Endothelial cell (in vitro differentiated cells): ENCODE results near the gene UBA7. TPM values are rescaled to one million over a fixed set of nuclear protein-coding genes. Genes with fewer than 3 reads are reported as not detected.

Experiments
- DNase-seq: peaks from one replicate; pipeline ENCODE4 v3.0.0; 2021; ENCODE audit warnings: low spot score
- H3K27ac Mint-ChIP-seq: one replicate; pipeline ENCODE4 v1.8.0; 2021; ENCODE audit warnings: mixed read lengths, inconsistent platforms; ENCODE audit not compliant: unreplicated experiment
- H3K27me3 Mint-ChIP-seq: one replicate; pipeline ENCODE4 v1.8.0; 2021; ENCODE audit warnings: mild to moderate bottlenecking, moderate library complexity, mixed read lengths, inconsistent platforms; ENCODE audit not compliant: unreplicated experiment
- H3K36me3 Mint-ChIP-seq: one replicate; pipeline ENCODE4 v1.8.0; 2021; ENCODE audit warnings: mild to moderate bottlenecking, low read depth, mixed read lengths, inconsistent platforms; ENCODE audit not compliant: unreplicated experiment
- H3K4me1 Mint-ChIP-seq: one replicate; pipeline ENCODE4 v1.8.0; 2021; ENCODE audit warnings: mild to moderate bottlenecking, mixed read lengths, inconsistent platforms; ENCODE audit not compliant: unreplicated experiment
- H3K4me3 Mint-ChIP-seq: one replicate; pipeline ENCODE4 v1.8.0; 2021; ENCODE audit warnings: mild to moderate bottlenecking, mixed read lengths, inconsistent platforms; ENCODE audit not compliant: unreplicated experiment
- H3K9me3 Mint-ChIP-seq: one replicate; pipeline ENCODE4 v1.8.0; 2021; ENCODE audit warnings: mixed read lengths, inconsistent platforms; ENCODE audit not compliant: unreplicated experiment
- microRNA-seq: library from miRNA; unstranded; fragments of <30 nt; microRNA quantifications from one replicate; pipeline ENCODE4, GENCODE V29; 2020; ENCODE audit not compliant: unreplicated experiment
- total RNA-seq: library from RNA; stranded (reverse); fragmentation: NEBNext Ultra II Directional; extraction: Animal tissue kit (Norgen Biotek cat#: 25700); gene quantifications from one replicate; pipeline ENCODE4 v1.2.1, GENCODE V29; 2021; ENCODE audit not compliant: unreplicated experiment
- TF ChIP-seq, protein P1 (sequence below): fragments of 200-600 bp; sonication (generic); IDR thresholded peaks from one replicate; pipeline ENCODE4 v1.5.0; 2021; ENCODE audit warnings: antibody characterized with exemption; ENCODE audit not compliant: unreplicated experiment

UBA7 gene
- total RNA-seq, 1 donor from 2014 or later, result 6.0 TPM

DNA sequence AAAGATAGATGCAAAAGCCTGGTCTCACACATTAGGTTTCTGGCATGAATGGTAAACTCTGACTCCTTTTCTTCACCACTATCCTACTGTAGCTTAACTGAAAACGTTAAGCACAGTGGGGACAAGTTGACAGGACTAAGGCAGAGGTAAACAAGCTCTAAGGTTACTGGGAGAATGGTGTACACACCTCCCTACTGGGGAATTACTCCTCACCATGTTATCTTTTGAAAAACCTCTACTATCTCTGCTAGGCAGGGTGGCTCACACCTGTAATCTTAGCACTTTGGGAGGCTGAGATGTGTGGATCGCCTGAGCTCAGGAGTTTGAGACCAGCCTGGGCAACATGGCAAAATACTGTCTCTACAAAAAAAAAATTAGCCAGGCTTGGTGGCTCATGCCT is 56.6 kb downstream of the UBA7 start:
- no peak overlapping the region for H3K4me3 Mint-ChIP-seq
- H3K4me1 Mint-ChIP-seq, result peaks cover 9% of the 10 kb centered on the region
- DNase-seq, result no peak
- TF ChIP-seq, protein P1, sequence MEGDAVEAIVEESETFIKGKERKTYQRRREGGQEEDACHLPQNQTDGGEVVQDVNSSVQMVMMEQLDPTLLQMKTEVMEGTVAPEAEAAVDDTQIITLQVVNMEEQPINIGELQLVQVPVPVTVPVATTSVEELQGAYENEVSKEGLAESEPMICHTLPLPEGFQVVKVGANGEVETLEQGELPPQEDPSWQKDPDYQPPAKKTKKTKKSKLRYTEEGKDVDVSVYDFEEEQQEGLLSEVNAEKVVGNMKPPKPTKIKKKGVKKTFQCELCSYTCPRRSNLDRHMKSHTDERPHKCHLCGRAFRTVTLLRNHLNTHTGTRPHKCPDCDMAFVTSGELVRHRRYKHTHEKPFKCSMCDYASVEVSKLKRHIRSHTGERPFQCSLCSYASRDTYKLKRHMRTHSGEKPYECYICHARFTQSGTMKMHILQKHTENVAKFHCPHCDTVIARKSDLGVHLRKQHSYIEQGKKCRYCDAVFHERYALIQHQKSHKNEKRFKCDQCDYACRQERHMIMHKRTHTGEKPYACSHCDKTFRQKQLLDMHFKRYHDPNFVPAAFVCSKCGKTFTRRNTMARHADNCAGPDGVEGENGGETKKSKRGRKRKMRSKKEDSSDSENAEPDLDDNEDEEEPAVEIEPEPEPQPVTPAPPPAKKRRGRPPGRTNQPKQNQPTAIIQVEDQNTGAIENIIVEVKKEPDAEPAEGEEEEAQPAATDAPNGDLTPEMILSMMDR, result no peak
- H3K27ac Mint-ChIP-seq, result no peak overlapping the region
- no peaks in the 10 kb centered on the region for H3K27me3 Mint-ChIP-seq
- no peaks in the 10 kb centered on the region for H3K9me3 Mint-ChIP-seq
- H3K36me3 Mint-ChIP-seq, result peaks cover 4% of the 10 kb centered on the region

DNA sequence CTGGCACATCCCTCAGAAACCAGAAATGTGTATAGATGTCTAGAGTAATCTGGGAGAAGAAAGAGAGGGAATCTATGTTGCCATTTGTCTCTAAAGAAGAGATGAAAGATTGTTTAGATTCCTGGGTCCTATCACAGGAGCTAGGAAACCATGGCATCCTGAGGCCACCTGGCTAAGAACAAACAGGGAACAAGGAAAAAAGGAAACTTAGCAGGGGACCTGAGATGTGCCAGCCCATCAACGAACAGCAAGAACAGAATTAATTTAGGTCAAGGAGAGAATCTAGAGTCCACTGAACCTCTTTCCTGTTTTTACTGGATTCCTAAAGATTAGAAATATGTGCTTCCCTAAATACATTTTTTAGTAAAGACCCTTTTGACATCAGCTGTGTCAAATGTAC is 57.7 kb downstream of the UBA7 start:
- DNase-seq, result no peak
- no peaks in the 10 kb centered on the region for H3K27me3 Mint-ChIP-seq
- H3K9me3 Mint-ChIP-seq, result no peaks in the 10 kb centered on the region
- TF ChIP-seq, protein P1, result no peak
- no peak overlapping the region for H3K4me3 Mint-ChIP-seq
- H3K27ac Mint-ChIP-seq, result peak overlapping the region; percentile 15
- H3K4me1 Mint-ChIP-seq, result peaks cover 9% of the 10 kb centered on the region
- H3K36me3 Mint-ChIP-seq, result peaks cover 4% of the 10 kb centered on the region

Small RNA genes lying within 50 kb of the gene (microRNA-seq; reads per million reads assigned to microRNA genes)
- gene MIR5193, result 1.5 reads per million, percentile 23 among the genes with 10 or more reads in this experiment

Other genes starting within 250 kb of the UBA7 start
- 71.1 TPM for gene APEH, start 139.6 kb downstream of the UBA7 start, total RNA-seq
- gene MST1, start 124.5 kb downstream of the UBA7 start, total RNA-seq, result 22.0 TPM
- gene RNF123, start 124.4 kb downstream of the UBA7 start, total RNA-seq, result 42.3 TPM
- 0.56 TPM for gene AMIGO3, start 94.3 kb downstream of the UBA7 start, total RNA-seq
- 21.3 TPM for gene GMPPB, start 90.0 kb downstream of the UBA7 start, total RNA-seq
- gene IP6K1, start 27.4 kb downstream of the UBA7 start, total RNA-seq, result 56.4 TPM
- 1.1 TPM for gene CDHR4, start 14.1 kb downstream of the UBA7 start, total RNA-seq
- gene INKA1, start 10.7 kb downstream of the UBA7 start, total RNA-seq, result 57.6 TPM
- 6.2 TPM for gene TRAIP, start 42.6 kb upstream of the UBA7 start, total RNA-seq
- gene CAMKV, start 56.0 kb upstream of the UBA7 start, total RNA-seq, result 0.67 TPM
- 0.67 TPM for gene MST1R, start 89.9 kb upstream of the UBA7 start, total RNA-seq
- gene MON1A, start 115.9 kb upstream of the UBA7 start, total RNA-seq, result 6.1 TPM
- 76.2 TPM for gene RBM6, start 126.2 kb upstream of the UBA7 start, total RNA-seq